ENCODE results near the gene FYB1. TPM values are rescaled to one million over a fixed set of nuclear protein-coding genes. Genes with fewer than 3 reads are reported as not detected.

The FYB1 gene
- total and polyA plus RNA-seq, 8 donors = 2.0 to 22.9 (median 4.2) TPM

GRCh38 chr5:39099831-39100230, 119.5 kb downstream of the FYB1 start:
- Histone ChIP-seq H3K9me3 (no peaks in the 10 kb centered on the region), H3K27ac (no peak overlapping the region), H3K4me3 (no peak overlapping the region), H3K36me3 (no peaks in the 10 kb centered on the region), H3K4me1 (no peaks in the 10 kb centered on the region), H3K27me3 (no peaks in the 10 kb centered on the region)
- intact Hi-C loops (cut with DNase I; ENCODE audit: low total_unique reads) = no loop called here
- TF ChIP-seq EP300 (IDR thresholded peaks at IDR 0.05) (no peak), POLR2A (IDR thresholded peaks at IDR 0.05) (no peak), POLR2AphosphoS5 (IDR thresholded peaks at IDR 0.05) (no peak)
- TF ChIP-seq, protein P1, sequence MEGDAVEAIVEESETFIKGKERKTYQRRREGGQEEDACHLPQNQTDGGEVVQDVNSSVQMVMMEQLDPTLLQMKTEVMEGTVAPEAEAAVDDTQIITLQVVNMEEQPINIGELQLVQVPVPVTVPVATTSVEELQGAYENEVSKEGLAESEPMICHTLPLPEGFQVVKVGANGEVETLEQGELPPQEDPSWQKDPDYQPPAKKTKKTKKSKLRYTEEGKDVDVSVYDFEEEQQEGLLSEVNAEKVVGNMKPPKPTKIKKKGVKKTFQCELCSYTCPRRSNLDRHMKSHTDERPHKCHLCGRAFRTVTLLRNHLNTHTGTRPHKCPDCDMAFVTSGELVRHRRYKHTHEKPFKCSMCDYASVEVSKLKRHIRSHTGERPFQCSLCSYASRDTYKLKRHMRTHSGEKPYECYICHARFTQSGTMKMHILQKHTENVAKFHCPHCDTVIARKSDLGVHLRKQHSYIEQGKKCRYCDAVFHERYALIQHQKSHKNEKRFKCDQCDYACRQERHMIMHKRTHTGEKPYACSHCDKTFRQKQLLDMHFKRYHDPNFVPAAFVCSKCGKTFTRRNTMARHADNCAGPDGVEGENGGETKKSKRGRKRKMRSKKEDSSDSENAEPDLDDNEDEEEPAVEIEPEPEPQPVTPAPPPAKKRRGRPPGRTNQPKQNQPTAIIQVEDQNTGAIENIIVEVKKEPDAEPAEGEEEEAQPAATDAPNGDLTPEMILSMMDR (IDR thresholded peaks at IDR 0.05) = no peak
- DNase-seq = no peak

- Histone ChIP-seq H3K9me3 (peaks cover 0 to 6% (median 0%) of the 10 kb centered on the region in 4 donors), H3K27me3 (no peaks in the 10 kb centered on the region), H3K36me3 (no peaks in the 10 kb centered on the region), H3K4me1 (no peaks in the 10 kb centered on the region), H3K4me3 (no peak overlapping the region), H3K27ac (no peak overlapping the region)
- intact Hi-C loops (cut with DNase I; ENCODE audit: low total_unique reads) = no loop called here
- TF ChIP-seq POLR2A (IDR thresholded peaks at IDR 0.05) (no peak), EP300 (IDR thresholded peaks at IDR 0.05) (no peak), POLR2AphosphoS5 (IDR thresholded peaks at IDR 0.05) (no peak)
- TF ChIP-seq, protein P1 (IDR thresholded peaks at IDR 0.05) = no peak
- DNase-seq = no peak
- WGBS, 5 donors = 24 to 40% (median 30%) methylated on average over 1 of the region's 1 CpG
Measured at GRCh38 chr5:39093352-39093751, 126.0 kb downstream of the FYB1 start.

DNA sequence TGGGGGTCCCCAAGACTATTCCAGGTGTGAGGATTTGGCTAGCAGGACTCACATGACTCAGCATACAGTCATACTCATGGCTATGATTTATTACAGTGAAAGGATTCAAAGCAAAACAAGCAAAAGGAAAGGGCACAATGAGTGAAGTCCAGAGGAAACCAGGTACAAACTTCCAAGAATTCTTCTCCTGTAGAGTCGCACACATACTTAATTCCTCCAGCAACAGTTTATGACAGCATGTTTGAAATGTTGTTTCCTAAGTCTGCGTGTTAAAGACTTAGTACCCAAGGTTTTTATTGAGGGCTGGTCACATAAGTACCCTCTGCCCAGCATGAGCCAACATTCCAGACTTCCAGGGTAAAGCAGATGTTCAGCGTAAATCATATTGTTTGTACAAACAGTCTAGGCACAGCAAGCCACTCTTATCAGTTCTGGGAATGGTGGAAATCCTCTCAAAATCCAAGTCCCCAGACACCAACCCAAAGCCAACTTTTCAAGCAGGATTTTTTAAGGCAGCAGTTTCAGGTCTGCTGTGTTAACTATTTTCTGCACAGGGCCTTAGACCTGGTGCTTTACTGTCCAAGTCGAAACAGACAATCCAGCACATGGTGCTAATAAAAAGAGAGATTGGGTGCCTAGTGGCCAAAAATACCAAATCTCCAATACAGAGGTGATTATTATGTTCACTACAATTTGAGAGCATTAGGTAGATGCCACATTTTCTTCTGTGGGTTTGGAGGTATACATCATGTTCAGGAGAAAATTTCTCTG, 126.6 kb downstream of the FYB1 start:
- no peaks in the 10 kb centered on the region for H3K27me3 ChIP-seq
- 51 to 69% (median 68%) methylated on average over 4 of the region's 4 CpGs for WGBS, 5 donors
- H3K4me1 ChIP-seq = no peaks in the 10 kb centered on the region
- intact Hi-C loops (cut with DNase I; ENCODE audit: low total_unique reads) = no loop called here
- no peak for DNase-seq
- peaks cover 0 to 6% (median 0%) of the 10 kb centered on the region in 4 donors for H3K9me3 ChIP-seq
- no peaks in the 10 kb centered on the region for H3K36me3 ChIP-seq
- H3K4me3 ChIP-seq = no peak overlapping the region
- no peak for TF ChIP-seq EP300 (IDR thresholded peaks at IDR 0.05)
- TF ChIP-seq POLR2AphosphoS5 (IDR thresholded peaks at IDR 0.05) = no peak
- no peak for TF ChIP-seq POLR2A (IDR thresholded peaks at IDR 0.05)
- H3K27ac ChIP-seq = no peak overlapping the region

GRCh38 chr5:39091940-39092580, 127.3 kb downstream of the FYB1 start:
- intact Hi-C loops (cut with DNase I; ENCODE audit: low total_unique reads) = no loop called here
- H3K9me3 ChIP-seq = peaks cover 0 to 6% (median 0%) of the 10 kb centered on the region in 4 donors

More at GRCh38 chr5:39091940-39092580, 127.3 kb downstream of the FYB1 start:
- Histone ChIP-seq H3K27me3 (no peaks in the 10 kb centered on the region), H3K4me3 (no peak overlapping the region), H3K27ac (no peak overlapping the region), H3K36me3 (no peaks in the 10 kb centered on the region), H3K4me1 (no peaks in the 10 kb centered on the region)
- TF ChIP-seq POLR2AphosphoS5 (IDR thresholded peaks at IDR 0.05) = no peak
- TF ChIP-seq, protein P1 (IDR thresholded peaks at IDR 0.05) = no peak
- no peak for TF ChIP-seq POLR2A (IDR thresholded peaks at IDR 0.05)
- TF ChIP-seq EP300 (IDR thresholded peaks at IDR 0.05) = no peak
- no peak for DNase-seq
- WGBS, 5 donors = 76 to 87% (median 82%) methylated on average over 7 of the region's 7 CpGs

All from stomach (tissue), 9 donors.